Endothelial cell of umbilical vein (primary cell): ENCODE measurements around the gene PRDX5. TPM values are rescaled to one million over a fixed set of nuclear protein-coding genes. Genes with fewer than 3 reads are reported as not detected.

Experiments used
- BruUV-seq: library from RNA; stranded (reverse); fragments of 400-500 nt; replicated peaks from 2 replicates; lab custom pipeline; 2021; lab: Mats Ljungman, UMichigan
- CTCF ChIA-PET: fragments of 300-600, 350-600 bp; sonication (Branson Sonifier 250); formaldehyde crosslinking; loops from one replicate; lab custom pipeline; 2021; ENCODE audit warnings: antibody characterized with exemption, inconsistent platforms; lab: Charles Lee
- POLR2A ChIA-PET: fragments of 300-600, 350-600 bp; sonication (Branson Sonifier 250); formaldehyde crosslinking; loops from one replicate; lab custom pipeline; 2021; ENCODE audit warnings: antibody characterized with exemption, inconsistent platforms; lab: Charles Lee
- DNase-seq: peaks from one replicate; pipeline ENCODE4 v3.0.0-alpha.2; 2011; ENCODE audit warnings: low read depth, low spot score
- FAIRE-seq: peaks from 2 replicates; lab custom pipeline; 2011; peaks lifted over from hg19 to GRCh38; lab: Jason Lieb, UNC
- H2AFZ ChIP-seq: 2 replicates; pipeline ENCODE4 v1.6.0; 2012; ENCODE audit warnings: low read depth, low read length, control low read depth, inconsistent platforms
- H3K27ac ChIP-seq: 2 replicates; pipeline ENCODE4 v1.5.1; 2011; ENCODE audit warnings: low read depth, mild to moderate bottlenecking, control low read depth, low read length, moderate library complexity; ENCODE audit not compliant: insufficient read depth
- H3K27me3 ChIP-seq, 2 experiments: 2 replicates each; pipeline versions ENCODE4 v1.6.0 to v1.6.1; 2011; ENCODE audit warnings: low read length in 2 of 2, mixed read lengths in 1 of 2; ENCODE audit not compliant: control insufficient read depth in 2 of 2, insufficient read depth in 2 of 2
- H3K36me3 ChIP-seq, 2 experiments: 2 replicates in 1 of 2; 3 replicates in 1 of 2; pipeline ENCODE4 v1.5.1; 2011; ENCODE audit warnings: low read length in 2 of 2, mild to moderate bottlenecking in 1 of 2, moderate library complexity in 1 of 2; ENCODE audit not compliant: control insufficient read depth in 2 of 2, insufficient read depth in 2 of 2; ENCODE audit errors: extremely low read depth in 1 of 2
- H3K4me1 ChIP-seq: 3 replicates; pipeline ENCODE4 v1.5.1; 2011; ENCODE audit warnings: mild to moderate bottlenecking, low read length; ENCODE audit not compliant: control insufficient read depth, insufficient read depth; ENCODE audit errors: extremely low read depth
- H3K4me2 ChIP-seq: 2 replicates; pipeline ENCODE4 v1.6.1; 2011; ENCODE audit warnings: low read length, control low read depth, mixed read lengths; ENCODE audit not compliant: insufficient read depth
- H3K4me3 ChIP-seq, 3 experiments: fragments of 200-600 bp in 1 of 3; sonication (generic), shearing (Covaris generic) in 1 of 3; replicated peaks in 1 of 3; 2 replicates each; pipeline ENCODE4 v1.5.1; 2011 to 2016; ENCODE audit warnings: control low read depth in 3 of 3, low read length in 3 of 3, mild to moderate bottlenecking in 2 of 3, inconsistent platforms in 1 of 3, low read depth in 1 of 3, moderate library complexity in 1 of 3; ENCODE audit not compliant: insufficient read depth in 1 of 3
- H3K79me2 ChIP-seq: 2 replicates; pipeline ENCODE4 v1.6.0; 2012; ENCODE audit warnings: low read length, inconsistent platforms; ENCODE audit not compliant: control insufficient read depth, insufficient read depth
- H3K9ac ChIP-seq: replicated peaks from 2 replicates; pipeline ENCODE3; 2011; ENCODE audit warnings: low read length, control low read depth; ENCODE audit not compliant: insufficient read depth; ENCODE audit errors: extremely low read depth
- H3K9me1 ChIP-seq: replicated peaks from 3 replicates; pipeline ENCODE4 v1.6.0; 2011; ENCODE audit warnings: mild to moderate bottlenecking, low read length; ENCODE audit not compliant: control insufficient read depth, insufficient read depth; ENCODE audit errors: extremely low read depth
- H3K9me3 ChIP-seq: replicated peaks from 2 replicates; pipeline ENCODE4 v1.5.1; 2012; ENCODE audit warnings: low read length, inconsistent platforms; ENCODE audit not compliant: control insufficient read depth, insufficient read depth
- H4K20me1 ChIP-seq: replicated peaks from 2 replicates; pipeline ENCODE3; 2011; ENCODE audit warnings: mild to moderate bottlenecking, low read length; ENCODE audit not compliant: control insufficient read depth, insufficient read depth; ENCODE audit errors: extremely low read depth
- JUN ChIP-seq: IDR thresholded peaks from 2 replicates; pipeline ENCODE4 v1.6.1; 2011; ENCODE audit warnings: borderline replicate concordance, low read depth; ENCODE audit not compliant: insufficient read length, insufficient read depth
- POLR2A ChIP-seq: IDR thresholded peaks from 2 replicates; pipeline ENCODE4 v1.6.1; 2012; ENCODE audit warnings: low read depth, mild to moderate bottlenecking, control low read depth, low read length
- POLR2AphosphoS5 ChIP-seq: IDR thresholded peaks from 2 replicates; pipeline ENCODE4 v1.6.1; 2012; ENCODE audit warnings: low read depth, mild to moderate bottlenecking, control low read depth, low read length, moderate library complexity; ENCODE audit not compliant: insufficient read depth
- dilution Hi-C: fragments of 300-500 bp; cut with MboI; formaldehyde crosslinking; loops from one replicate; pipeline ENCODE4 v1.15.0; 2019; ENCODE audit warnings: low sequenced_read_pairs; ENCODE audit not compliant: extremely low pct_ligation_motif_present
- intact Hi-C: fragments of 100-400 bp; cut with micrococcal nuclease; formaldehyde crosslinking; loops from one replicate; pipeline ENCODE4 v1.10.0; 2022
- polyA plus RNA-seq, 4 experiments: library from polyadenylated mRNA; depleted of rRNA in 3 of 4; stranded (reverse) in 3 of 4; unstranded in 1 of 4; fragments of >200 nt; gene quantifications; 2 replicates each; pipeline versions ENCODE4 v1.2.1 to v1.2.3, GENCODE V29; 2011 to 2012; ENCODE audit warnings: missing spikeins in 1 of 4
- total RNA-seq: library from RNA; stranded (reverse); gene quantifications from 2 replicates; pipeline ENCODE4 v1.2.3, GENCODE V29; 2021
- TF ChIP-seq, protein P1 (sequence below), 2 donors: IDR thresholded peaks; 1 replicate in 1 of 2; 2 replicates in 1 of 2; pipeline ENCODE4 v1.5.1; 2011; ENCODE audit warnings: low read length in 2 of 2, mild to moderate bottlenecking in 2 of 2, moderate library complexity in 2 of 2, control low read depth in 1 of 2, inconsistent platforms in 1 of 2, low read depth in 1 of 2; ENCODE audit not compliant: insufficient read depth in 1 of 2; ENCODE audit errors: extremely low read depth in 1 of 2

PRDX5 gene
- total and polyA plus RNA-seq, 2 donors (not counting 3 experiments of a cell fraction or from before 2014, with no cell fraction given) = 199 to 709 TPM

DNA sequence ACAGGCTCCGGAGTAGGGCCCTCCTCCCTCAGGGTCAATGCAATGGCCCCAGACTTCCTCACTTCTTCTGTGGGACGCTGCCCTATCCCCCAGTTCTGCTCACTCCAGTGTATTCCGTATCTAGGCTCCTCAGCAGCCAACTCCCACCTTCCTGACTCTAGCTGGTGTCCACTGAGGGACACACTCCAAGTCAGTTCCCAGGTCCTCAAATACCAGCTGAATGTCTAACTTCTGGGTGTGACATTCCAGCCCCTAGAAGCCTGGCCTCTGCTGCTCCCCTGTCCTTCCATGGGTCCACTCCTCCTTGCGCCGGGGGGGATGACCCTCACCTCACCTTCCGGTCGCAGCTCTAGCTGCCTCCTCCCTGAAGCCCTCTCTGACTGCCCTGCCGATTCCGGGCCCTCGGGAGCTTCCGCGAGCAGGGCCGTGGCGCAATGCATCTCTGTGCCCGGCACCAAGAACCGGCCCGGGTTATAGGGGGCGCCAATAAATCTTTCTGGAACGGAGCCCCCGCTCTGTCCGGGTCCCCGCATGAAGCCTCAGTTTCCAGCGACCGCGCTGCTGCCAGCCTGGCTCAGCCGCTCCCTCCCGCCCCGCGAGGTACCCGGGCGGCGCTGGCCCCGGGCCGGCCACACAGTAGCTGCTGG is 48.9 kb upstream of the PRDX5 start:
- Histone ChIP-seq H3K79me2 (no peaks in the 10 kb centered on the region), H3K4me3 (peak overlapping the region in 2 of 3 experiments; percentile 34 to 45), H3K9me1 (no peaks in the 10 kb centered on the region), H3K9ac (peak overlapping the region; percentile 76), H3K9me3 (no peaks in the 10 kb centered on the region), H3K36me3 (peaks cover 0 to 13% of the 10 kb centered on the region in 2 experiments), H3K27ac (peak overlapping the region; percentile 76), H3K4me2 (peak overlapping the region; percentile 43), H2AFZ (no peak overlapping the region), H4K20me1 (no peaks in the 10 kb centered on the region), H3K4me1 (peaks cover 38% of the 10 kb centered on the region), H3K27me3 (no peaks in the 10 kb centered on the region)
- dilution Hi-C loops (no loop called here), intact Hi-C loops (loop anchor here (1.0 to 2.0 kb wide), 3 partner anchors 18 to 510 kb away; partner anchors contain the start of genes PLCB3 and SF1)
- peak; percentile 92 for FAIRE-seq
- TF ChIP-seq JUN (no peak), POLR2A (peak; percentile 14)
- ChIA-PET CTCF (interaction anchor here (0.7 to 5.6 kb wide), 13 partner anchors 11 to 86 kb away, joined by 3 to 60 read pairs (median 5); partner anchors contain the start of genes BAD, CATSPERZ, FERMT3 and PLCB3), POLR2A (interaction anchor here (1.2 to 2.6 kb wide), 4 partner anchors 15 to 63 kb away, joined by 3 to 10 read pairs (median 4); partner anchors contain the start of genes FERMT3, FKBP2 and PPP1R14B)
- no TSS peak for BruUV-seq
- DNase-seq = no peak

DNA sequence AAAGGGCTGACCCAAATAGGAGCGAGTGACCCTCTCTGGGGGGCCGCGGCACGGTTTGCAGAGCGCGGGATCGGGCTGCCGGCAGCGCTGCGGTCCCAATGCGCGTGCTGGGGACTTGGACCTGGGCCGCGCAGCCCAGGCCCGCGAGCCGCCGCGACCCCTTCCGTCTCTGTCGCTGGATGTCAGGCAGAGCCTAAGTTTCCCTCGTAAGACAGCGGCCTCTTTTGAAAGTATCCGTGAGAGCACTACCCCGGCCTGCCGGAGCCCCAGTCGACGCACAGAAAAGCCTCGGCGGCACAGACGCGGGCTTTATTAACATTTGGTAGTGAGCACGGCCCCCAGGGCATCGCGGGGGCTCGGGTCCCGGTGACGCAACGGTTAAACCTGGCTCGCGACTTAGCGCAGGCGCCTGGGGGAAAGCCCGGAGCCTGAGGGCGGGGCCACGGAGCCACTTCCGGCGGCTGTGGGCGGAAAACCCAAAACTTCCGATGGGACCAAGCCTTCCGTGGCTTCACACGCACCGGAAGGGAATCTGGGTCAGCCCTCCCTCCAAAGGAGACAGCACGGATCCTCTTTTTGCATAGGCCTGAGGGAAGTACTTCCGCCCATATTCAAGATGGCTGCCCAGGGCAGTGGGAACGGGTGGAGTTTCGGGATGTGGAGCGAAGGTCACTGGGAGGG is 48.2 kb upstream of the PRDX5 start:
- Histone ChIP-seq H3K4me1 (peaks cover 38% of the 10 kb centered on the region), H3K4me2 (peak overlapping the region; percentile 43), H4K20me1 (no peaks in the 10 kb centered on the region), H3K79me2 (no peaks in the 10 kb centered on the region), H3K27me3 (no peaks in the 10 kb centered on the region), H3K27ac (peak overlapping the region; percentile 76), H3K9me1 (no peaks in the 10 kb centered on the region), H2AFZ (peak overlapping the region; percentile 9), H3K9ac (peak overlapping the region; percentile 76), H3K36me3 (peaks cover 0 to 13% of the 10 kb centered on the region in 2 experiments), H3K9me3 (no peaks in the 10 kb centered on the region), H3K4me3 (peak overlapping the region in 2 of 3 experiments; percentile 58 to 66)
- TF ChIP-seq, protein P1, sequence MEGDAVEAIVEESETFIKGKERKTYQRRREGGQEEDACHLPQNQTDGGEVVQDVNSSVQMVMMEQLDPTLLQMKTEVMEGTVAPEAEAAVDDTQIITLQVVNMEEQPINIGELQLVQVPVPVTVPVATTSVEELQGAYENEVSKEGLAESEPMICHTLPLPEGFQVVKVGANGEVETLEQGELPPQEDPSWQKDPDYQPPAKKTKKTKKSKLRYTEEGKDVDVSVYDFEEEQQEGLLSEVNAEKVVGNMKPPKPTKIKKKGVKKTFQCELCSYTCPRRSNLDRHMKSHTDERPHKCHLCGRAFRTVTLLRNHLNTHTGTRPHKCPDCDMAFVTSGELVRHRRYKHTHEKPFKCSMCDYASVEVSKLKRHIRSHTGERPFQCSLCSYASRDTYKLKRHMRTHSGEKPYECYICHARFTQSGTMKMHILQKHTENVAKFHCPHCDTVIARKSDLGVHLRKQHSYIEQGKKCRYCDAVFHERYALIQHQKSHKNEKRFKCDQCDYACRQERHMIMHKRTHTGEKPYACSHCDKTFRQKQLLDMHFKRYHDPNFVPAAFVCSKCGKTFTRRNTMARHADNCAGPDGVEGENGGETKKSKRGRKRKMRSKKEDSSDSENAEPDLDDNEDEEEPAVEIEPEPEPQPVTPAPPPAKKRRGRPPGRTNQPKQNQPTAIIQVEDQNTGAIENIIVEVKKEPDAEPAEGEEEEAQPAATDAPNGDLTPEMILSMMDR (IDR thresholded peaks at IDR 0.05; ENCODE audit: extremely low read depth in 1 of 2, insufficient read depth in 1 of 2, low read depth in 1 of 2, low read length in 2 of 2) = no peak
- TF ChIP-seq POLR2AphosphoS5 (peak; percentile 92), POLR2A (peak; percentile 73)
- intact Hi-C loops = loop anchor here (1.0 to 2.0 kb wide), 8 partner anchors 16 to 509 kb away; partner anchors contain the start of genes DNAJC4, ESRRA, GPR137 and PLCB3
- CTCF ChIA-PET = interaction anchor here (0.9 to 5.6 kb wide), 9 partner anchors 11 to 85 kb away, joined by 3 to 60 read pairs (median 5); partner anchors contain the start of genes CATSPERZ, FERMT3, PLCB3 and PPP1R14B
- FAIRE-seq (peak; percentile 99), DNase-seq (peak; percentile 100)
- dilution Hi-C loops = no loop called here
- BruUV-seq = TSS peak; percentile 30
- POLR2A ChIA-PET = interaction anchor here (1.0 to 2.6 kb wide), 2 partner anchors 24 to 28 kb away, joined by 3 to 10 read pairs; partner anchors contain the start of gene PPP1R14B
